AG10803 (cell line): Measurements from ENCODE around the gene AGPAT3.

ENCODE experiments used
- DNase-seq: peaks from one replicate; pipeline ENCODE4 v3.0.0; 2010; ENCODE audit warnings: low read depth
- H3K4me3 ChIP-seq: 2 replicates; pipeline ENCODE4 v1.5.1; 2011; ENCODE audit warnings: mild to moderate bottlenecking, low read length, control low read depth
- TF ChIP-seq, protein P1 (sequence below): conservative IDR thresholded peaks from 2 replicates; pipeline ENCODE4 v1.5.1; 2011; ENCODE audit warnings: mild to moderate bottlenecking, low read length, control low read depth, inconsistent platforms

AGPAT3 gene

DNA sequence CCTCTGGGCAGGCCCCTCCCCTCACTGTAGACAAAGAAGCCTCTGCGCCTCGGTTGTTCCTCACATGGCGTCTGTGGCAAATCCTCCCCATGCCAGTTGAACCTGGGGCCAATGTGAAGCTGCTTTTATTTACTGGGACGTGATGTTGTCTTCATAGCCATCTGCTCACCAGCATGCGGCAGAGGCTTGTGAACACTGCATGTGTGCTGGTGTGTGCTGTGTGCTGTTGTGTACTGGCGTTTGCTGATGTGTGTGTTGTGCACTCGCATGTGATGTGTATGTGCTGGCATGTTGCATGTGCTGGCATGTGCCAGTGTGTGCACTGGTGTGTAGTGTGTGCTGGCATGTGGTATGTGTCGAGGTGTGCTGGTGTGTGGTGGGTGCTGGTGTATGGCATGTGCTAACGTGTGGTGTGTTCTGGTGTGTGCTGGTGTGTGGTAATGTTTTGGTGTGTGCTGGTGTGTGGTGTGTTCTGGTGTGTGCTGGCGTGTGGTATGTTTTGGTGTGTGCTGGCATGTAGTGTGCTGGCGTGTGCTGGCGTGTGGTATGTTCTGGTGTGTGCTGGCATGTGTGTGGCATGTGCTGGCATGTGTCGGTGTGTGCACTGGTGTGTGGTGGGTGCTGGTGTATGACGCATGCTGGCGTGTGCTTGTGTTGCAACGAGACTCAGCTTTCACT, 109.9 kb downstream of the AGPAT3 start:
- H3K4me3 ChIP-seq = no peak overlapping the region
- TF ChIP-seq, protein P1, sequence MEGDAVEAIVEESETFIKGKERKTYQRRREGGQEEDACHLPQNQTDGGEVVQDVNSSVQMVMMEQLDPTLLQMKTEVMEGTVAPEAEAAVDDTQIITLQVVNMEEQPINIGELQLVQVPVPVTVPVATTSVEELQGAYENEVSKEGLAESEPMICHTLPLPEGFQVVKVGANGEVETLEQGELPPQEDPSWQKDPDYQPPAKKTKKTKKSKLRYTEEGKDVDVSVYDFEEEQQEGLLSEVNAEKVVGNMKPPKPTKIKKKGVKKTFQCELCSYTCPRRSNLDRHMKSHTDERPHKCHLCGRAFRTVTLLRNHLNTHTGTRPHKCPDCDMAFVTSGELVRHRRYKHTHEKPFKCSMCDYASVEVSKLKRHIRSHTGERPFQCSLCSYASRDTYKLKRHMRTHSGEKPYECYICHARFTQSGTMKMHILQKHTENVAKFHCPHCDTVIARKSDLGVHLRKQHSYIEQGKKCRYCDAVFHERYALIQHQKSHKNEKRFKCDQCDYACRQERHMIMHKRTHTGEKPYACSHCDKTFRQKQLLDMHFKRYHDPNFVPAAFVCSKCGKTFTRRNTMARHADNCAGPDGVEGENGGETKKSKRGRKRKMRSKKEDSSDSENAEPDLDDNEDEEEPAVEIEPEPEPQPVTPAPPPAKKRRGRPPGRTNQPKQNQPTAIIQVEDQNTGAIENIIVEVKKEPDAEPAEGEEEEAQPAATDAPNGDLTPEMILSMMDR = no peak
- DNase-seq = no peak

DNA sequence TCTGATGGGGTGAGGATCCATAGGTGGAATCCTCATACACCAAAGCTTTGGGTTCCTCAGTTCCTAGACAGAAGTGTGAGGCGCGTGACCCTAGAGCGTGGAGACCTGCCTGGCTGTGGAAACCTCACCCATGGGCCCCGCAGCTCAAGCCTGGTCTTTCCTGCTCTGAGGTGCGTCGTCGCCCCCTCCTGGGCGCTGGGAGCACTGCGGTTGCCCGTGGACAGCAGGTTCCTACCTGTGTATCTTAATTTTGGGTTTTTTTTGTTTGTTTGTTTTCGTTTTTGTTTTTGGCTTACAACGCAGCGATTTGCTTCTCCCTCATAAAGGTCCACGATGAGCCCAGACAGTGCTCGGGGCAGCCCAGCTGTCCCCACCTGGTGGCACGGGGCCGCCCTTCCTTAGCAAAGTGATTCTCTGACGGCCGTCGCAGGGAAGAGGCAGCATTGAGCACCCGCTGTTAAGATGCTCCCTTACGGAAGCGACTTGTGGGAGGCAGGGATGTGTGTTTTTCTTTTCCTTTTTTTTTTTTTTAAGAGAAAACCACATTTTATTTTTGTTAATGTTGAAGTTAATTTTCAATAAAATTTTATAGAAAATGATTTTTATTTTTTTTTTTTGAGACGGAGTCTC, 110.6 kb downstream of the AGPAT3 start:
- no peak overlapping the region for H3K4me3 ChIP-seq
- TF ChIP-seq, protein P1 = peak; percentile 91
- peak; percentile 49 for DNase-seq

DNA sequence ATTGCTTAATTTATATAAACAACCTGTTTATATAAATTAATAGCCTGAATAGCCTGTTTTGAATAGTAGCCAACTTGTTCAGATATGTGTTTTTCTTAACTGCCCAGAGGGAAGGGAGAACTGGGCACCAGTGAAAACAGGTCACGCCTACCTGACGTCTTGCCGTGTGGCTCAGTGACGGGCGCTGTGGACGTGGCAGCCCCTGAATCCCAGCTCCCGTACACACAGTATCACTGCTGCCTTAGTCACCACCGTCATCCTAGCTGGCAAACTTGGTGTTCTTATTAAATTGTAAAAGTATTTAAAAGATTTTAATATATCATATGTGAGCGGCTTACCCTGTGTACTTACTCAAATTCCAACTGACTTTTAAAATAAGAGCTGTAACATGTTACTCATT, 111.6 kb downstream of the AGPAT3 start:
- no peak overlapping the region for H3K4me3 ChIP-seq
- DNase-seq = peak; percentile 68
- TF ChIP-seq, protein P1 = no peak

DNA sequence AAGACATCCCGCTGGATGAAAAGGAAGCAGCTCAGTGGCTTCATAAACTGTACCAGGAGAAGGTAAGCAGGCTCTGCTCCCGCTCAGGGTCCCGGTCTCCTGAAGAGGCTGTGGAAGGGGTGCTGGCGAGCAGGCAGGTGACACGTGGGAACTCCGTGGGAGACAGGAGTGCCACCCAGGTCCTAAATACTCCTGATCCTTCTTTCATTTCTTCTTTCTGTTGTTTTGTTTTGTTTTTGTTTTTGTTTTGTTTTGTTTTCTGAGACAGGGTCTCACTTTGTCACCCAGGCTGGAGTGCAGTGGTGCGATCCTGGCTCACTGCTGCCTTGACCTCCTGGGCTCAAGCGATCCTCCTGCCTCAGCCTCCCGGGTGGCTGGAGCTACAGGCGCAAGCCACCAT, 113.0 kb downstream of the AGPAT3 start:
- TF ChIP-seq, protein P1 = no peak
- DNase-seq = no peak
- H3K4me3 ChIP-seq = no peak overlapping the region

DNA sequence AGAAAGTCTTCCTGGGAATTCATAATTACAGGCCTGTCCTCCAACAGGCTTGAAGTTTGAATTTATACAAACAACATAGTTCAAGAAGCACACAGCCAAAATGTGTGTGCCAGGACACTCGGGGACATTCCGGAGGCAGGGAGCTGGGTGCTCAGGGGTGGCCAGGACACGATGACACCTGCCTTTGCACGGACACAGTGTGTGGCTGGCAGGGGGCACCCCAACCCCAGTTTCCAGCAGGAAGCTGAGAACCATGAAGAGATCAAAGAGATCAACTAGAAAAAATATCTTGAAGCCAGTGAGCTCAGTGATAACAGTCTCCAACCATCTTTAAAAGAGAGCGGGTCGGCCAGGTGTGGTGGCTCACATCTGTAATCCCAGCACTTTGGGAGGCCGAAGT, 114.6 kb downstream of the AGPAT3 start:
- H3K4me3 ChIP-seq = no peak overlapping the region
- DNase-seq = no peak
- TF ChIP-seq, protein P1 = no peak

DNA sequence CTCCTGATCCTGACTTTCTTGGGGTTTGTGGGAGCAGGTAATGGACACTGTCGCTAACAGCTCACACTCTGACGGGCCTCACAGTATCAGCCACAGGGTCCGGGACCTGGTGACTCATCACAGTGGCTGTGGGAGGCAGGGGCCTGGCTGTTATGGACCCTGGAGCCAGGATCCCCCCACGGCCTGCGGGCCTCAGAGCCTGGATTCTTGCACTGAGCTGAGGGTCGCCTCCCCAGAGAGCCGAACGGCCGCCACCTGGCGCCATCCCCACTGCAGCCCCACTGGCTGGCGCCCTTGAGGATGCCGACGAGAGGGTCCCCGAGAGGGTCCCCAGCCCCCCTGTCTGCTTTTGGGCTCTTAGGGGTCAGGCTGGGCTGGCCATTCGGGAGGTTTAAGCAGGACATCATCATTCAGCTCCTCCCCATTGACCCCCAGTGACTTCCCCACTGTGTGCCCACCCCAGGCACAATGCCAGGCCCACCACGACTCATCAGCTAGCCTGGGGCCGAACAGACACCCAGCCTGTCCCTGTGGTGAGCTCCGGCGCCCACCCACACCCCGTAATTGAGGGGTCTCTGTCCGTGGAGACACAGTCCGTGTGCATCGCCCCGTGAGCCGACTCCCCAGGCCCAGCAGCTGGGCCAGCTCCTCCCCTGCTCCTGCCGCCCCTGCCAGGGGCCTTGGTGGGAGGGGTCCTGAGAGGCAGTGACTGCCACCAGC, 116.3 kb downstream of the AGPAT3 start:
- no peak overlapping the region for H3K4me3 ChIP-seq
- TF ChIP-seq, protein P1 = no peak
- no peak for DNase-seq

DNA sequence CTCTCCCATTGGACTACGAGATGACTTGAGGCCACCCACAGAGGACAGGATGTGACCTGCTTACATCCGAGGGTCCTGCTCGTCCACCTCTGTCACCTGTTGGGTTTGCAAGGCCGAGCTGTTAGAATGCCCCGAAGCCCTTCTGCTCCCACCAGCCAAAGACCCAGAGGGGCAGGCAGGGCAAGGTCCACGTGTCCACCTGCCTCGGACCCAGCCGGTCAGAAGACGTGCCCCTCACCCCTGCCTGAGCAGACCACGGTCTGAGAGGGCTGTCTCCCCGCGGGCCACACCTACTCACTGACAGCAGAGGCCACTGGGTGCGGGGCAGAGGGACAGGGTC, 116.8 kb downstream of the AGPAT3 start:
- H3K4me3 ChIP-seq = no peak overlapping the region
- TF ChIP-seq, protein P1 = no peak
- DNase-seq = no peak
